Measurements from ENCODE around the gene CGB7. TPM values are rescaled to one million over a fixed set of nuclear protein-coding genes. Genes with fewer than 3 reads are reported as not detected.

The CGB7 gene
- total and polyA plus RNA-seq, 9 of the 15 experiments (the other 6 are each of a cell fraction or from before 2014, with no cell fraction given): not detected

DNA sequence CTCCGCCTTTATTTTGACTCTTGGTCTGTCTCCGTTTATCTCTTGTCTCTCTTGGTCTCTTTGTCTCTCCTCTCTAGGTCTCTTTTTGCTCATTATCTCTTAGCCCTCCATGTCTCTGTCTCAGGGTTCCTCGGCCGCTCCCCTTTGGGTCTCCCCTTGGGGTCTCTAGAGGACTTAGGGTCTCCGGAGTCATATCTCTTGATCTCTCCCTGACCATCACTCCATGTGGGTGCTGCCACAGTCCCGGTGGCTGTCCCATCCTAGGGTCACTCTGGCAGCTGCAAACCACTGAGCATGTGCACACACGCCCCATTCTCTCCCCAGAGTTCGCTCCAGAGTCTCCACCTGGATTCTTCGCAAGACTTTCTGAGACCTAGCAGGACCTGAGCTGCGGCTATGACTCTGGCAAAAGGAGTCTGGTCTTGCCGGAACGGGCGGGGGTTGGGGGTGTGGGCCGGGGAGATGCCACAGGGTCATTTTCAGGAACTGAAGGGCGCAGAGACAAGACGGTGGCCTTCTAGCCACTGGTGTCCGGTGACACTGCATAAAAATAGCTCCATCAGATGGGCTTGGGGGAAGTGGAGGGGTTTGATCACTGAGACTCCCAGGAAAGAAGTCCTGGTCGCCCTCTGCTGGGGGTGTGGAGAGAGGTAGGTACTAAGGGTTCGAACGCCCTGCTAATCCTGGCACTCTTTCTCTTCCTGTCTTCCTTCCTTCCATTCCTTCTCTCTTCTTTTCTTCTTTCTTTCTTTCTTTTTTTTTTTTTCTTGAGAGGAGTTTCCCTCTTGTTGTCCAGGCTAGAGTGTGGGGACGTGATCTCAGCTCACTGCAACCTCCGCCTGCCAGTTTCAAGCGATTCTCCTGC is 16.2 kb upstream of the CGB7 start (continued):
- TF ChIP-seq, protein P1, sequence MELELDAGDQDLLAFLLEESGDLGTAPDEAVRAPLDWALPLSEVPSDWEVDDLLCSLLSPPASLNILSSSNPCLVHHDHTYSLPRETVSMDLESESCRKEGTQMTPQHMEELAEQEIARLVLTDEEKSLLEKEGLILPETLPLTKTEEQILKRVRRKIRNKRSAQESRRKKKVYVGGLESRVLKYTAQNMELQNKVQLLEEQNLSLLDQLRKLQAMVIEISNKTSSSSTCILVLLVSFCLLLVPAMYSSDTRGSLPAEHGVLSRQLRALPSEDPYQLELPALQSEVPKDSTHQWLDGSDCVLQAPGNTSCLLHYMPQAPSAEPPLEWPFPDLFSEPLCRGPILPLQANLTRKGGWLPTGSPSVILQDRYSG (tag; conservative IDR thresholded peaks at IDR 0.05; ENCODE audit: low read depth): no peak
- TF ChIP-seq MBD2 (IDR thresholded peaks at IDR 0.05; ENCODE audit: borderline replicate concordance, low read depth): no peak
- TF ChIP-seq, protein P2, sequence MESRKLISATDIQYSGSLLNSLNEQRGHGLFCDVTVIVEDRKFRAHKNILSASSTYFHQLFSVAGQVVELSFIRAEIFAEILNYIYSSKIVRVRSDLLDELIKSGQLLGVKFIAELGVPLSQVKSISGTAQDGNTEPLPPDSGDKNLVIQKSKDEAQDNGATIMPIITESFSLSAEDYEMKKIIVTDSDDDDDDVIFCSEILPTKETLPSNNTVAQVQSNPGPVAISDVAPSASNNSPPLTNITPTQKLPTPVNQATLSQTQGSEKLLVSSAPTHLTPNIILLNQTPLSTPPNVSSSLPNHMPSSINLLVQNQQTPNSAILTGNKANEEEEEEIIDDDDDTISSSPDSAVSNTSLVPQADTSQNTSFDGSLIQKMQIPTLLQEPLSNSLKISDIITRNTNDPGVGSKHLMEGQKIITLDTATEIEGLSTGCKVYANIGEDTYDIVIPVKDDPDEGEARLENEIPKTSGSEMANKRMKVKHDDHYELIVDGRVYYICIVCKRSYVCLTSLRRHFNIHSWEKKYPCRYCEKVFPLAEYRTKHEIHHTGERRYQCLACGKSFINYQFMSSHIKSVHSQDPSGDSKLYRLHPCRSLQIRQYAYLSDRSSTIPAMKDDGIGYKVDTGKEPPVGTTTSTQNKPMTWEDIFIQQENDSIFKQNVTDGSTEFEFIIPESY (CRISPR knock-in tag; IDR thresholded peaks at IDR 0.05): no peak
- TF ChIP-seq, protein P3, sequence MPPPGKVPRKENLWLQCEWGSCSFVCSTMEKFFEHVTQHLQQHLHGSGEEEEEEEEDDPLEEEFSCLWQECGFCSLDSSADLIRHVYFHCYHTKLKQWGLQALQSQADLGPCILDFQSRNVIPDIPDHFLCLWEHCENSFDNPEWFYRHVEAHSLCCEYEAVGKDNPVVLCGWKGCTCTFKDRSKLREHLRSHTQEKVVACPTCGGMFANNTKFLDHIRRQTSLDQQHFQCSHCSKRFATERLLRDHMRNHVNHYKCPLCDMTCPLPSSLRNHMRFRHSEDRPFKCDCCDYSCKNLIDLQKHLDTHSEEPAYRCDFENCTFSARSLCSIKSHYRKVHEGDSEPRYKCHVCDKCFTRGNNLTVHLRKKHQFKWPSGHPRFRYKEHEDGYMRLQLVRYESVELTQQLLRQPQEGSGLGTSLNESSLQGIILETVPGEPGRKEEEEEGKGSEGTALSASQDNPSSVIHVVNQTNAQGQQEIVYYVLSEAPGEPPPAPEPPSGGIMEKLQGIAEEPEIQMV (tag; conservative IDR thresholded peaks at IDR 0.05; ENCODE audit: low read depth): no peak
- TF ChIP-seq ZSCAN32 (CRISPR knock-in tag; IDR thresholded peaks at IDR 0.05): no peak
- TF ChIP-seq ZNF586 (CRISPR knock-in tag; conservative IDR thresholded peaks at IDR 0.05): no peak
- TF ChIP-seq EP400 (IDR thresholded peaks at IDR 0.05): no peak
- no peak for TF ChIP-seq GTF2F1 (IDR thresholded peaks at IDR 0.05; ENCODE audit: low read depth, low read length)
- no peak for TF ChIP-seq ETS2 (tag; IDR thresholded peaks at IDR 0.05; ENCODE audit: borderline replicate concordance, poor library complexity, severe bottlenecking)
- no peak for TF ChIP-seq CCAR2 (IDR thresholded peaks at IDR 0.05; ENCODE audit: low read depth, low read length)
- TF ChIP-seq NRF1 (conservative IDR thresholded peaks at IDR 0.05 in 1 of 2, IDR thresholded peaks at IDR 0.05 in 1 of 2): peak; percentile 26 to 38; a peak in 1 of 4 replicates
- TF ChIP-seq HMG20A (CRISPR knock-in tag; conservative IDR thresholded peaks at IDR 0.05): no peak
- TF ChIP-seq SREBF1 (IDR thresholded peaks at IDR 0.05; ENCODE audit: borderline replicate concordance, low read depth, low read length): no peak
- TF ChIP-seq LCOR (CRISPR knock-in tag; IDR thresholded peaks at IDR 0.05): no peak
- TF ChIP-seq ELF4 (CRISPR knock-in tag; IDR thresholded peaks at IDR 0.05): no peak
- TF ChIP-seq ZNF165 (CRISPR knock-in tag; IDR thresholded peaks at IDR 0.05; ENCODE audit: borderline replicate concordance): no peak
- no peak for TF ChIP-seq FOXK2 (conservative IDR thresholded peaks at IDR 0.05 in 1 of 2, IDR thresholded peaks at IDR 0.05 in 1 of 2; ENCODE audit: low read depth in 2 of 2)
- TF ChIP-seq HMGN3 (IDR thresholded peaks at IDR 0.05; ENCODE audit: borderline replicate concordance, extremely low read depth, insufficient read length, low read depth, low read length): no peak
- TF ChIP-seq HNRNPUL1 (IDR thresholded peaks at IDR 0.05; ENCODE audit: low read length): no peak
- no peak for TF ChIP-seq EP300 (IDR thresholded peaks at IDR 0.05; ENCODE audit: low read length)
- no peak for TF ChIP-seq XRCC5 (IDR thresholded peaks at IDR 0.05; ENCODE audit: low read depth, low read length)
- peak; percentile 54; the same call in 1 of the 2 replicates for TF ChIP-seq MTA1 (IDR thresholded peaks at IDR 0.05; ENCODE audit: borderline replicate concordance)
- TF ChIP-seq CTBP1 (IDR thresholded peaks at IDR 0.05; ENCODE audit: borderline replicate concordance): peak; percentile 39; the same call in 1 of the 2 replicates
- peak; percentile 30; the same call in 1 of the 2 replicates for TF ChIP-seq SMARCA4 (IDR thresholded peaks at IDR 0.05)
- peak; percentile 82 for TF ChIP-seq ZBTB7A (IDR thresholded peaks at IDR 0.05; ENCODE audit: borderline replicate concordance, control insufficient read depth, low read depth, low read length)
